NCI-H2196 (cell line): ENCODE data around the gene DRGX.

Experiments
- DNase-seq: peaks from one replicate; lab custom pipeline; 2025; ENCODE audit not compliant: unreplicated experiment; lab: John Stamatoyannopoulos, UW

Gene DRGX

DNA sequence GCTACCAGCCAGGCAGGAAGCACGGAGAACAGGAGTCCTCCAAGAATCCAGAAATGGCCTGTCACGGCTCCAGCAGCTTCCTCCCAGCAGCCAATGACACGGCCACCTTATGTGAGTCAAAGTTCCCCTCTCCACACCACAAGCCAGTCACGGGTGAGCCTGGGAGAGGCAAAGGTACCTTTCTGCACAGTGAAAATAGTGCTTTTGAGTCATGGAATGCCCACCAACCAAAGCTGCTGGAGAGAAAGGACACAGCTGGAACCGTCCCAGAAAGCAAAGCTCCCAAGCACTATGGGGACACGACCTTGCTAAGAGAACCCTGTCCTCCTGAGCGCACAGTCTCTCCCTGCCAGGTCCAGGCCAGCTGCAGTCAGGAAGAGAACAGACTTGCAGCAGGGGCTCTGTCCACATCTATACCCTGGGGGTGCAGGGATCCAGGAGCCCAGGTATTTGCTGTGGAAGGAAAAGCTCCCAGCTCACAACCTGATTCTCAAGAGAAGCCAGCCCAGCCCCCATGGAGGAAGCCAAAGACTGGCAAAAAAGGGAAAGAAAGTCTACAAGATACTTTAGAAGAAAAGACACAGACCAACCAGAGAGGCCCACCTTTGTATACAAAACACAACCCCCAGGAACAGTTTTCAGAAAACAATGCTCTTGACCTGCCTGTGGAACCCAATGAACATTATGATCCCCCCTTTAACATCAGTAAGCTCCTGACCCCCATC, 72.6 kb downstream of the DRGX start:
- no peak for DNase-seq

- DNase-seq, result no peak
Observed at GRCh38 chr10:49322371-49323170, 73.3 kb downstream of the DRGX start.

- DNase-seq, result no peak
Observed at GRCh38 chr10:49321021-49321420, 74.9 kb downstream of the DRGX start.

GRCh38 chr10:49320191-49320590, 75.7 kb downstream of the DRGX start:
- DNase-seq, result no peak

DNA sequence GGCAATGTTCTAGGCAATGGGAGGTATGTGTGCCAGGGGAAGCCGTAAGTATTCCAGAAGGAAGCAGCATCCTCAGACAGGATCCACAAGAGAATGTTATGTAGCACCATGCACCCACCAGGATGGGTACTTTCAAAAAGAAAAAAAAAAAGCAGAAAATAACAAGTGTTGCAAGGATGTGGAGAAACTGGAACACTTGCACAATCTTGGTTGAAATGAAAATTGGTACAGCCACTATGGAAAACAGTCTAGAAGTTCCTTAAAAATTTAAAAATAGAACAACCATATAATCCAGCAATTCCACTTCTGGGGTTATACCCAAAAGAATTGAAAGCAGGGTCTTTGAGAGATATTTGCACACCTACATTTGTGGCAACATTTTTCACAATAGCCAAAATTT, 76.7 kb downstream of the DRGX start:
- no peak for DNase-seq

- no peak for DNase-seq
Observed at GRCh38 chr10:49318755-49319154, 77.1 kb downstream of the DRGX start.

DNA sequence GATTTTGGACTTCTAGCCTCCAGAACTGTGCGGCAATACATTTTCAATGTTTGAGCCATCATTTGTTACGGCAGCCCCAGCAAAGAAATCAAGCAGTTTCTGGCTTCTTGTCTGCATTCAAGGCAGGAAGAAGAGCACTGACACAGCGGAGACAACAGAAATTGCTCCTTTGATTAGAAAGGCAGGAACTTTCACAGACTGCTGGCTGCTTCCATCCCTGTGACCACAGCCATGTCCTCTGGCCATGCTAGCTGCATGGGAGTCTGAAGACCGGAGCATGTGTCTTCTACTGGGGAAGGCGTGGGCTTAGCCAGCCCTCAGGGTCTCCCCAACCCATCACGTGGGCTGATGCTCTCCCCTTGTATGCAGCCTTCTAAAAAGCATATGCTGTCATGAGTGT, 77.9 kb downstream of the DRGX start:
- no peak for DNase-seq

DNA sequence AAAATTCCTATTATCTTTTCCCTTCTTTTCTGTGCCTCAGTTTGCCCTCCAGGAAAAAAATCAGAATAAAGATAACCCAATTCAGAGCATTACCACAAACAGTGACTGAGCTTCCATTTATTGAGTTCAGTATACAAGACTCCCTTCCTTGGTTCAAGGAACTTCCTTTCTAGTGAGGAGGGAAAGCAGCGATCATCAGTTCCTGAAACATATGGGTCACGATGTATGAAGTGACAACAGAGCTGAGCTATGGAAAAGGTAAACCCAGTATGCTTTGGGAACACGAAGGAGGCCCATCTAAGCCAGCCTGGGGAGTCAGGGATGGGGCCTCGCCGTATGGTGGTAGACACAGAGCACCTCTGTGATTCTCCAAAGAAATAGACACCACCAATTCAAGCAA, 81.1 kb downstream of the DRGX start:
- DNase-seq, result no peak
